HG03280 (cell line): Measurements from ENCODE around the gene DNAJA3.

Source experiments
- ATAC-seq: cut with Tn5 transposase; IDR thresholded peaks from one replicate; pipeline ENCODE4 v1.9.1; 2021; ENCODE audit warnings: mild to moderate bottlenecking, moderate library complexity; ENCODE audit not compliant: unreplicated experiment

Gene DNAJA3

GRCh38 chr16:4404967-4405696, 20.5 kb upstream of the DNAJA3 start:
- ATAC-seq: no peak

GRCh38 chr16:4407543-4408322, 17.9 kb upstream of the DNAJA3 start:
- no peak for ATAC-seq

GRCh38 chr16:4408323-4408690, 17.4 kb upstream of the DNAJA3 start:
- no peak for ATAC-seq

- no peak for ATAC-seq
Measured at GRCh38 chr16:4409081-4409932, 16.4 kb upstream of the DNAJA3 start.

GRCh38 chr16:4410335-4411075, 15.2 kb upstream of the DNAJA3 start:
- ATAC-seq: no peak

GRCh38 chr16:4411684-4412083, 14.0 kb upstream of the DNAJA3 start:
- no peak for ATAC-seq

- ATAC-seq: no peak
Measured at GRCh38 chr16:4412159-4412558, 13.5 kb upstream of the DNAJA3 start.

- no peak for ATAC-seq
Measured at GRCh38 chr16:4412854-4413253, 12.8 kb upstream of the DNAJA3 start.

- ATAC-seq: peak; percentile 57
Measured at GRCh38 chr16:4414187-4414917, 11.3 kb upstream of the DNAJA3 start.

GRCh38 chr16:4415538-4416199, 10.0 kb upstream of the DNAJA3 start:
- ATAC-seq: no peak

GRCh38 chr16:4416200-4417032, 9.3 kb upstream of the DNAJA3 start, which contains the start of gene CORO7:
Gene CORO7 (minus strand): TSS chr16:4416596. CDS start chr16:4416518, 78 bp downstream.
- peak; percentile 71 for ATAC-seq

GRCh38 chr16:4419402-4419959, 6.2 kb upstream of the DNAJA3 start:
- no peak for ATAC-seq

GRCh38 chr16:4420505-4421105, 5.1 kb upstream of the DNAJA3 start:
- no peak for ATAC-seq

GRCh38 chr16:4426021-4426684, 485 bp downstream of the DNAJA3 start:
- ATAC-seq: peak; percentile 23

- ATAC-seq: no peak
Measured at GRCh38 chr16:4426722-4427372, 1.2 kb downstream of the DNAJA3 start.

- no peak for ATAC-seq
Measured at GRCh38 chr16:4428500-4428899, 2.8 kb downstream of the DNAJA3 start.

- ATAC-seq: no peak
Measured at GRCh38 chr16:4431023-4431422, 5.4 kb downstream of the DNAJA3 start.
